Subcutaneous abdominal adipose tissue (tissue), 5 donors: ENCODE results near the gene PTPN7.

Experiments used
- H3K27ac ChIP-seq: one replicate; pipeline ENCODE4 v1.7.0; 2013; ENCODE audit warnings: low read depth, mild to moderate bottlenecking, inconsistent platforms, low read length, moderate library complexity
- H3K27me3 ChIP-seq, 5 donors: one replicate each; pipeline ENCODE4 v1.7.0; 2013; ENCODE audit warnings: low read length in 5 of 5, inconsistent platforms in 1 of 5; ENCODE audit not compliant: control insufficient read depth in 5 of 5, insufficient read depth in 4 of 5
- H3K36me3 ChIP-seq, 5 donors: one replicate each; pipeline ENCODE4 v1.7.0; 2013; ENCODE audit warnings: low read length in 5 of 5; ENCODE audit not compliant: control insufficient read depth in 5 of 5, insufficient read depth in 5 of 5
- H3K4me1 ChIP-seq, 5 donors: one replicate each; pipeline ENCODE4 v1.7.0; 2013; ENCODE audit warnings: low read length in 5 of 5, mild to moderate bottlenecking in 3 of 5, moderate library complexity in 1 of 5; ENCODE audit not compliant: control insufficient read depth in 5 of 5, insufficient read depth in 5 of 5
- H3K4me3 ChIP-seq, 5 donors: one replicate each; pipeline ENCODE4 v1.7.0; 2013; ENCODE audit warnings: low read length in 5 of 5, low read depth in 1 of 5
- H3K9ac ChIP-seq, 5 donors: one replicate each; pipeline ENCODE4 v1.7.0; 2013; ENCODE audit warnings: low read length in 5 of 5, mild to moderate bottlenecking in 4 of 5, moderate library complexity in 3 of 5
- H3K9me3 ChIP-seq, 5 donors: one replicate each; pipeline ENCODE4 v1.7.0; 2013; ENCODE audit warnings: low read length in 5 of 5; ENCODE audit not compliant: control insufficient read depth in 5 of 5
- donor health status: healthy.
- donor health status: healthy.
- donor health status: healthy.
- donor health status: healthy.
- donor health status: healthy.

The PTPN7 gene

GRCh38 chr1:202159534-202160371 lies 649 bp downstream of the PTPN7 start:
- peak overlapping the region in 2 of 5 donors; percentile 3 to 25 for H3K9ac ChIP-seq
- no peak overlapping the region for H3K27ac ChIP-seq
- peaks cover 0 to 44% (median 28%) of the 10 kb centered on the region in 5 donors for H3K4me1 ChIP-seq
- peaks cover 0 to 11% (median 3%) of the 10 kb centered on the region in 5 donors for H3K27me3 ChIP-seq
- H3K36me3 ChIP-seq = no peaks in the 10 kb centered on the region
- H3K9me3 ChIP-seq = no peaks in the 10 kb centered on the region
- peak overlapping the region in 3 of 5 donors; percentile 12 to 57 (median 46) for H3K4me3 ChIP-seq

- Histone ChIP-seq H3K9me3 (no peaks in the 10 kb centered on the region), H3K27ac (no peak overlapping the region), H3K4me1 (peaks cover 0 to 45% (median 29%) of the 10 kb centered on the region in 5 donors), H3K27me3 (peaks cover 0 to 11% (median 3%) of the 10 kb centered on the region in 5 donors), H3K4me3 (no peak overlapping the region), H3K9ac (no peak overlapping the region), H3K36me3 (no peaks in the 10 kb centered on the region)
These were observed 1.4 kb downstream of the PTPN7 start for GRCh38 chr1:202158810-202159533.

- Histone ChIP-seq H3K9me3 (no peaks in the 10 kb centered on the region), H3K4me1 (peaks cover 0 to 38% (median 25%) of the 10 kb centered on the region in 5 donors), H3K27ac (no peak overlapping the region), H3K9ac (no peak overlapping the region), H3K4me3 (no peak overlapping the region), H3K36me3 (no peaks in the 10 kb centered on the region), H3K27me3 (peaks cover 0 to 7% (median 3%) of the 10 kb centered on the region in 5 donors)
These were observed 2.5 kb downstream of the PTPN7 start for GRCh38 chr1:202157945-202158344.

GRCh38 chr1:202156590-202156989 lies 3.8 kb downstream of the PTPN7 start:
- Histone ChIP-seq H3K27me3 (peaks cover 0 to 4% (median 0%) of the 10 kb centered on the region in 5 donors), H3K27ac (no peak overlapping the region), H3K4me1 (peaks cover 0 to 32% (median 20%) of the 10 kb centered on the region in 5 donors), H3K9me3 (no peaks in the 10 kb centered on the region), H3K9ac (no peak overlapping the region), H3K36me3 (no peaks in the 10 kb centered on the region), H3K4me3 (no peak overlapping the region)

GRCh38 chr1:202155478-202156021 lies 4.9 kb downstream of the PTPN7 start:
- no peaks in the 10 kb centered on the region for H3K36me3 ChIP-seq
- no peak overlapping the region for H3K9ac ChIP-seq
- H3K4me1 ChIP-seq = peaks cover 0 to 30% (median 16%) of the 10 kb centered on the region in 5 donors
- no peak overlapping the region for H3K27ac ChIP-seq
- H3K27me3 ChIP-seq = peaks cover 0 to 4% (median 0%) of the 10 kb centered on the region in 5 donors
- H3K4me3 ChIP-seq = no peak overlapping the region
- no peaks in the 10 kb centered on the region for H3K9me3 ChIP-seq

- peaks cover 0 to 24% (median 10%) of the 10 kb centered on the region in 5 donors for H3K4me1 ChIP-seq
- H3K9ac ChIP-seq = no peak overlapping the region
- no peak overlapping the region for H3K4me3 ChIP-seq
- H3K27ac ChIP-seq = no peak overlapping the region
- no peaks in the 10 kb centered on the region for H3K9me3 ChIP-seq
- no peaks in the 10 kb centered on the region for H3K36me3 ChIP-seq
- no peaks in the 10 kb centered on the region for H3K27me3 ChIP-seq
These were observed 5.5 kb downstream of the PTPN7 start for GRCh38 chr1:202154766-202155477.

GRCh38 chr1:202154148-202154765 lies 6.1 kb downstream of the PTPN7 start:
- Histone ChIP-seq H3K9me3 (no peaks in the 10 kb centered on the region), H3K4me1 (peaks cover 0 to 21% (median 7%) of the 10 kb centered on the region in 5 donors), H3K27ac (no peak overlapping the region), H3K27me3 (no peaks in the 10 kb centered on the region), H3K9ac (no peak overlapping the region), H3K36me3 (no peaks in the 10 kb centered on the region), H3K4me3 (no peak overlapping the region)

- Histone ChIP-seq H3K9ac (no peak overlapping the region), H3K9me3 (no peaks in the 10 kb centered on the region), H3K4me1 (peaks cover 0 to 21% (median 7%) of the 10 kb centered on the region in 5 donors), H3K36me3 (no peaks in the 10 kb centered on the region), H3K4me3 (no peak overlapping the region), H3K27ac (no peak overlapping the region), H3K27me3 (no peaks in the 10 kb centered on the region)
These were observed 7.1 kb downstream of the PTPN7 start for GRCh38 chr1:202153284-202153683.

GRCh38 chr1:202152399-202152798 lies 8.0 kb downstream of the PTPN7 start:
- no peaks in the 10 kb centered on the region for H3K27me3 ChIP-seq
- no peak overlapping the region for H3K27ac ChIP-seq
- H3K9me3 ChIP-seq = no peaks in the 10 kb centered on the region
- peaks cover 0 to 21% (median 7%) of the 10 kb centered on the region in 5 donors for H3K4me1 ChIP-seq
- H3K4me3 ChIP-seq = no peak overlapping the region
- H3K9ac ChIP-seq = no peak overlapping the region
- no peaks in the 10 kb centered on the region for H3K36me3 ChIP-seq
